K562 (cell line): ENCODE measurements around the gene PGP. TPM values are rescaled to one million over a fixed set of nuclear protein-coding genes. Genes with fewer than 3 reads are reported as not detected.

Source experiments
- BRD4 ChIP-seq: fragments of 200-600 bp; sonication (generic); IDR thresholded peaks from 2 replicates; pipeline ENCODE4 v1.6.1; 2017; ENCODE audit warnings: inconsistent platforms
- CBX1 ChIP-seq: sonication (generic); IDR thresholded peaks from 2 replicates; pipeline ENCODE4 v1.6.1; 2016; ENCODE audit warnings: antibody characterized with exemption, low read depth, mild to moderate bottlenecking
- CC2D1A ChIP-seq: fragments of 450-650 bp; IDR thresholded peaks from 2 replicates; pipeline ENCODE4 v1.6.1; 2017; ENCODE audit warnings: mild to moderate bottlenecking
- ERF ChIP-seq: fragments of 450-650 bp; formaldehyde crosslinking; IDR thresholded peaks from 2 replicates; pipeline ENCODE4 v1.4.0; 2020; ENCODE audit warnings: mild to moderate bottlenecking, mixed read lengths
- ESRRB ChIP-seq: fragments of 250-450 bp; sonication (Bioruptor Pico); IDR thresholded peaks from 2 replicates; pipeline ENCODE4 v1.5.0; 2020; ENCODE audit warnings: mild to moderate bottlenecking, moderate library complexity, borderline replicate concordance
- ETS2 ChIP-seq: IDR thresholded peaks from 2 replicates; pipeline ENCODE4 v1.6.1; 2016; ENCODE audit warnings: borderline replicate concordance, missing genetic modification characterization, mild to moderate bottlenecking, moderate library complexity, missing compliant biosample characterization; ENCODE audit not compliant: poor library complexity, severe bottlenecking
- HNRNPLL ChIP-seq: fragments of 200-400 bp; formaldehyde crosslinking; IDR thresholded peaks from 2 replicates; pipeline ENCODE4 v1.6.1; 2017; ENCODE audit warnings: low read length, low read depth, mild to moderate bottlenecking; ENCODE audit not compliant: poor library complexity, severe bottlenecking
- LCOR ChIP-seq: sonication (generic); formaldehyde crosslinking; IDR thresholded peaks from 2 replicates; pipeline ENCODE4 v1.8.0; 2022; ENCODE audit warnings: mild to moderate bottlenecking, missing genetic modification reagents
- LEF1 ChIP-seq: fragments of 450-650 bp; IDR thresholded peaks from 2 replicates; pipeline ENCODE4 v1.6.1; 2016; ENCODE audit warnings: mild to moderate bottlenecking
- MAFG ChIP-seq: fragments of 450-650 bp; conservative IDR thresholded peaks from 2 replicates; pipeline ENCODE4 v1.6.1; 2016; ENCODE audit warnings: missing genetic modification characterization, missing compliant biosample characterization
- MAX ChIP-seq: sonication (generic); formaldehyde crosslinking; IDR thresholded peaks from 2 replicates; pipeline ENCODE4 v1.9.0; 2022; ENCODE audit warnings: mild to moderate bottlenecking, missing genetic modification reagents
- RBFOX2 ChIP-seq: fragments of 200-400 bp; formaldehyde crosslinking; IDR thresholded peaks from 2 replicates; pipeline ENCODE4 v1.6.1; 2017; ENCODE audit warnings: low read depth, mild to moderate bottlenecking, low read length, moderate library complexity
- RBM39 ChIP-seq: fragments of 200-400 bp; formaldehyde crosslinking; optimal IDR thresholded peaks from 2 replicates; pipeline ENCODE3; 2018; ENCODE audit warnings: low read depth, low read length
- RNF2 ChIP-seq: sonication (generic); IDR thresholded peaks from 2 replicates; pipeline ENCODE4 v1.6.1; 2016
- SETDB1 ChIP-seq: IDR thresholded peaks from one replicate; pipeline ENCODE4 v1.6.1; 2012; ENCODE audit warnings: low read length, control low read depth, inconsistent platforms
- TAL1 ChIP-seq: fragments of 450-650 bp; IDR thresholded peaks from 2 replicates; pipeline ENCODE4 v1.6.1; 2016; ENCODE audit warnings: mild to moderate bottlenecking
- ZFP91 ChIP-seq: sonication (generic); formaldehyde crosslinking; IDR thresholded peaks from 2 replicates; pipeline ENCODE4 v1.8.0; 2022; ENCODE audit warnings: mild to moderate bottlenecking, missing genetic modification reagents
- ZNF12 ChIP-seq: sonication (generic); formaldehyde crosslinking; IDR thresholded peaks from 2 replicates; pipeline ENCODE4 v1.4.0; 2020; ENCODE audit warnings: mild to moderate bottlenecking, missing genetic modification reagents
- ZNF232 ChIP-seq: sonication (generic); formaldehyde crosslinking; IDR thresholded peaks from 2 replicates; pipeline ENCODE4 v1.8.0; 2022; ENCODE audit warnings: mild to moderate bottlenecking, missing genetic modification reagents
- ZNF445 ChIP-seq: fragments of 250-450 bp; sonication (Bioruptor Pico); IDR thresholded peaks from 2 replicates; pipeline ENCODE4 v1.4.0; 2020; ENCODE audit warnings: low read depth, mild to moderate bottlenecking, moderate library complexity
- polyA plus RNA-seq, 8 experiments: library from polyadenylated mRNA; depleted of rRNA in 4 of 8; stranded (reverse) in 5 of 8; unstranded in 3 of 8; fragments of >200 nt; fragmentation: Nextera tagmentation in 2 of 8; fragmentation: Illumina TruSeq in 1 of 8; extraction: Ambion mirVana in 2 of 8; extraction: Trizol in 1 of 8; gene quantifications; 2 replicates each; pipeline versions ENCODE4 v1.2.1 to v1.2.3, GENCODE V29; 2011 to 2014; ENCODE audit warnings: inconsistent platforms in 1 of 8, missing spikeins in 1 of 8
- total RNA-seq, 7 experiments: library from RNA; depleted of rRNA in 6 of 7; stranded (reverse); fragments of >200 nt in 6 of 7; fragmentation: Illumina TruSeq in 2 of 7; extraction: Trizol in 2 of 7; gene quantifications; 2 replicates each; pipeline versions ENCODE4 v1.2.1 to v1.2.3, GENCODE V29; 2011 to 2021; ENCODE audit warnings: low replicate concordance in 1 of 7
- TF ChIP-seq, protein P1 (sequence below): fragments of 250-450 bp; sonication (Bioruptor Pico); IDR thresholded peaks from 2 replicates; pipeline ENCODE4 v1.4.0; 2020
- TF ChIP-seq, protein P2 (sequence below): fragments of 250-450 bp; sonication (Bioruptor Pico); IDR thresholded peaks from 2 replicates; pipeline ENCODE4 v1.5.0; 2020; ENCODE audit warnings: mild to moderate bottlenecking, borderline replicate concordance

The PGP gene
- total and polyA plus RNA-seq, 9 of the 15 experiments (the other 6 are each of a cell fraction or from before 2014, with no cell fraction given): 1.1 to 57.6 (median 19.6) TPM

- no peak for TF ChIP-seq ZNF445 (CRISPR knock-in tag)
- no peak for TF ChIP-seq RNF2
- no peak for TF ChIP-seq ZNF12 (CRISPR knock-in tag)
- TF ChIP-seq ETS2 (tag): no peak
- no peak for TF ChIP-seq ERF (CRISPR knock-in tag)
- TF ChIP-seq BRD4: no peak
- no peak for TF ChIP-seq CBX1
- no peak for TF ChIP-seq RBM39
- TF ChIP-seq, protein P1, sequence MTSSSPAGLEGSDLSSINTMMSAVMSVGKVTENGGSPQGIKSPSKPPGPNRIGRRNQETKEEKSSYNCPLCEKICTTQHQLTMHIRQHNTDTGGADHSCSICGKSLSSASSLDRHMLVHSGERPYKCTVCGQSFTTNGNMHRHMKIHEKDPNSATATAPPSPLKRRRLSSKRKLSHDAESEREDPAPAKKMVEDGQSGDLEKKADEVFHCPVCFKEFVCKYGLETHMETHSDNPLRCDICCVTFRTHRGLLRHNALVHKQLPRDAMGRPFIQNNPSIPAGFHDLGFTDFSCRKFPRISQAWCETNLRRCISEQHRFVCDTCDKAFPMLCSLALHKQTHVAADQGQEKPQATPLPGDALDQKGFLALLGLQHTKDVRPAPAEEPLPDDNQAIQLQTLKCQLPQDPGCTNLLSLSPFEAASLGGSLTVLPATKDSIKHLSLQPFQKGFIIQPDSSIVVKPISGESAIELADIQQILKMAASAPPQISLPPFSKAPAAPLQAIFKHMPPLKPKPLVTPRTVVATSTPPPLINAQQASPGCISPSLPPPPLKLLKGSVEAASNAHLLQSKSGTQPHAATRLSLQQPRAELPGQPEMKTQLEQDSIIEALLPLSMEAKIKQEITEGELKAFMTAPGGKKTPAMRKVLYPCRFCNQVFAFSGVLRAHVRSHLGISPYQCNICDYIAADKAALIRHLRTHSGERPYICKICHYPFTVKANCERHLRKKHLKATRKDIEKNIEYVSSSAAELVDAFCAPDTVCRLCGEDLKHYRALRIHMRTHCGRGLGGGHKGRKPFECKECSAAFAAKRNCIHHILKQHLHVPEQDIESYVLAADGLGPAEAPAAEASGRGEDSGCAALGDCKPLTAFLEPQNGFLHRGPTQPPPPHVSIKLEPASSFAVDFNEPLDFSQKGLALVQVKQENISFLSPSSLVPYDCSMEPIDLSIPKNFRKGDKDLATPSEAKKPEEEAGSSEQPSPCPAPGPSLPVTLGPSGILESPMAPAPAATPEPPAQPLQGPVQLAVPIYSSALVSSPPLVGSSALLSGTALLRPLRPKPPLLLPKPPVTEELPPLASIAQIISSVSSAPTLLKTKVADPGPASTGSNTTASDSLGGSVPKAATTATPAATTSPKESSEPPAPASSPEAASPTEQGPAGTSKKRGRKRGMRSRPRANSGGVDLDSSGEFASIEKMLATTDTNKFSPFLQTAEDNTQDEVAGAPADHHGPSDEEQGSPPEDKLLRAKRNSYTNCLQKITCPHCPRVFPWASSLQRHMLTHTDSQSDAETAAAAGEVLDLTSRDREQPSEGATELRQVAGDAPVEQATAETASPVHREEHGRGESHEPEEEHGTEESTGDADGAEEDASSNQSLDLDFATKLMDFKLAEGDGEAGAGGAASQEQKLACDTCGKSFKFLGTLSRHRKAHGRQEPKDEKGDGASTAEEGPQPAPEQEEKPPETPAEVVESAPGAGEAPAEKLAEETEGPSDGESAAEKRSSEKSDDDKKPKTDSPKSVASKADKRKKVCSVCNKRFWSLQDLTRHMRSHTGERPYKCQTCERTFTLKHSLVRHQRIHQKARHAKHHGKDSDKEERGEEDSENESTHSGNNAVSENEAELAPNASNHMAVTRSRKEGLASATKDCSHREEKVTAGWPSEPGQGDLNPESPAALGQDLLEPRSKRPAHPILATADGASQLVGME (CRISPR knock-in tag): no peak; the same call in 1 of the 2 replicates
- peak; percentile 10 for TF ChIP-seq RBFOX2
- TF ChIP-seq SETDB1: no peak
- TF ChIP-seq, protein P2, sequence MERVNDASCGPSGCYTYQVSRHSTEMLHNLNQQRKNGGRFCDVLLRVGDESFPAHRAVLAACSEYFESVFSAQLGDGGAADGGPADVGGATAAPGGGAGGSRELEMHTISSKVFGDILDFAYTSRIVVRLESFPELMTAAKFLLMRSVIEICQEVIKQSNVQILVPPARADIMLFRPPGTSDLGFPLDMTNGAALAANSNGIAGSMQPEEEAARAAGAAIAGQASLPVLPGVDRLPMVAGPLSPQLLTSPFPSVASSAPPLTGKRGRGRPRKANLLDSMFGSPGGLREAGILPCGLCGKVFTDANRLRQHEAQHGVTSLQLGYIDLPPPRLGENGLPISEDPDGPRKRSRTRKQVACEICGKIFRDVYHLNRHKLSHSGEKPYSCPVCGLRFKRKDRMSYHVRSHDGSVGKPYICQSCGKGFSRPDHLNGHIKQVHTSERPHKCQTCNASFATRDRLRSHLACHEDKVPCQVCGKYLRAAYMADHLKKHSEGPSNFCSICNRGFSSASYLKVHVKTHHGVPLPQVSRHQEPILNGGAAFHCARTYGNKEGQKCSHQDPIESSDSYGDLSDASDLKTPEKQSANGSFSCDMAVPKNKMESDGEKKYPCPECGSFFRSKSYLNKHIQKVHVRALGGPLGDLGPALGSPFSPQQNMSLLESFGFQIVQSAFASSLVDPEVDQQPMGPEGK: no peak
- TF ChIP-seq ZNF232 (CRISPR knock-in tag): no peak
- no peak for TF ChIP-seq LEF1
- TF ChIP-seq ESRRB (CRISPR knock-in tag): no peak
- no peak for TF ChIP-seq ZFP91
- TF ChIP-seq LCOR (CRISPR knock-in tag): no peak
- no peak for TF ChIP-seq TAL1
- 0 out of 2 replicates have a peak, but pooled peaks have one; percentile 9 for TF ChIP-seq MAX (CRISPR knock-in tag)
- TF ChIP-seq CC2D1A: no peak
- TF ChIP-seq MAFG (tag): no peak
- no peak for TF ChIP-seq HNRNPLL
Measured at GRCh38 chr16:2205967-2206313, 8.7 kb downstream of the PGP start (continued).
